ENCODE results near the gene EPB41. TPM values are rescaled to one million over a fixed set of nuclear protein-coding genes. Genes with fewer than 3 reads are reported as not detected.

EPB41 gene
- total and polyA plus RNA-seq, 2 of the 8 experiments (the other 6 are each of a cell fraction or from before 2014, with no cell fraction given): 36.7 to 109 TPM

- POLR2A ChIA-PET (ENCODE audit: partially characterized antibody): interaction anchor here (1.0 kb wide), 1 partner anchor 22 kb away, joined by 3 read pairs; no protein-coding TSS in a partner anchor
These were observed 102.9 kb downstream of the EPB41 start for GRCh38 chr1:29017235-29017634.

More at GRCh38 chr1:29017235-29017634, 102.9 kb downstream of the EPB41 start:
- Histone ChIP-seq H2AK5ac (ENCODE audit: low read depth, low read length) (no peak overlapping the region), H3K4me1 (replicated peaks in 1 of 4; ENCODE audit: control insufficient read depth in 3 of 4, insufficient read depth in 4 of 4, low read length in 3 of 4) (no peaks in the 10 kb centered on the region; a peak in 1 of 7 replicates), H3K4ac (replicated peaks; ENCODE audit: insufficient read length, low read depth, low read length) (no peak overlapping the region), H4K8ac (ENCODE audit: extremely low read depth, insufficient read depth, low read length) (no peak overlapping the region), H2BK5ac (ENCODE audit: low read depth, low read length) (no peak overlapping the region), H2BK120ac (replicated peaks; ENCODE audit: low read depth, low read length) (no peak overlapping the region), H4K20me1 (replicated peaks in 1 of 2; ENCODE audit: control insufficient read depth in 1 of 2, insufficient read depth in 2 of 2, low read length in 2 of 2) (no peaks in the 10 kb centered on the region), H3K9me3 (ENCODE audit: insufficient read depth in 2 of 2, low read depth in 1 of 2, low read length in 1 of 2) (no peaks in the 10 kb centered on the region), H4K5ac (ENCODE audit: insufficient read length, low read depth, low read length) (no peak overlapping the region), H3K23ac (ENCODE audit: insufficient read length) (no peak overlapping the region), H3K4me2 (ENCODE audit: insufficient read depth in 1 of 2, low read depth in 2 of 2, low read length in 2 of 2) (no peak overlapping the region), H3K4me3 (ENCODE audit: extremely low read depth in 1 of 4, insufficient read depth in 2 of 4, low read depth in 3 of 4, low read length in 4 of 4) (no peak overlapping the region), H2BK20ac (ENCODE audit: low read length) (no peak overlapping the region), H4K91ac (replicated peaks; ENCODE audit: insufficient read length, low read length) (no peak overlapping the region), H3K27ac (ENCODE audit: low read depth, low read length) (no peak overlapping the region), H3K36me3 (ENCODE audit: control insufficient read depth in 2 of 4, insufficient read depth in 4 of 4, low read length in 3 of 4) (peaks cover 0 to 7% (median 3%) of the 10 kb centered on the region in 4 experiments; a peak in 3 of 8 replicates), H3K18ac (ENCODE audit: extremely low read depth, low read length) (no peak overlapping the region), H3K79me1 (ENCODE audit: low read depth, low read length) (no peaks in the 10 kb centered on the region), H3K56ac (replicated peaks; ENCODE audit: insufficient read length, low read depth, low read length) (no peak overlapping the region), H3K23me2 (ENCODE audit: low read depth, low read length) (no peaks in the 10 kb centered on the region), H3K79me2 (ENCODE audit: control insufficient read depth in 1 of 2, insufficient read depth in 2 of 2, low read length in 2 of 2) (no peaks in the 10 kb centered on the region), H3K27me3 (replicated peaks in 1 of 4; ENCODE audit: control insufficient read depth in 3 of 4, extremely low read depth in 1 of 4, insufficient read depth in 3 of 4, low read length in 3 of 4) (no peaks in the 10 kb centered on the region), H2BK15ac (ENCODE audit: low read length) (no peak overlapping the region), H3K14ac (ENCODE audit: insufficient read length) (no peak overlapping the region), H3K9ac (replicated peaks in 1 of 4; ENCODE audit: extremely low read depth in 1 of 4, low read depth in 3 of 4, low read length in 3 of 4) (no peak overlapping the region), H2BK12ac (ENCODE audit: low read depth, low read length) (no peak overlapping the region), H2AFZ (ENCODE audit: low read length) (no peak overlapping the region)
- CTCF ChIA-PET (ENCODE audit: partially characterized antibody): no interaction called here
- TF ChIP-seq MAFK (IDR thresholded peaks at IDR 0.05; ENCODE audit: low read depth, low read length) (no peak), CREB1 (IDR thresholded peaks at IDR 0.05) (no peak), MAX (IDR thresholded peaks at IDR 0.05) (no peak), JUND (IDR thresholded peaks at IDR 0.05; ENCODE audit: low read length) (no peak)
- DNase-seq (ENCODE audit: low read depth in 1 of 2, low spot score in 2 of 2) (no peak), FAIRE-seq (no peak)
- 91% methylated on average over 5 of the region's 5 CpGs; no CpG with 5 or more reads in 1 of the 2 experiments for WGBS, 2 experiments (ENCODE audit: extremely low coverage in 1 of 2, insufficient coverage in 1 of 2, insufficient read length in 1 of 2, insufficient replicate concordance in 2 of 2, low coverage in 1 of 2, low lambda C conversion rate in 2 of 2, missing lambda C conversion rate in 1 of 2)
